Panc1 (cell line): ENCODE measurements around the gene ITGA8. TPM values are rescaled to one million over a fixed set of nuclear protein-coding genes. Genes with fewer than 3 reads are reported as not detected.

Experiments
- ATAC-seq: fragments of 200-7000 bp; cut with Tn5 transposase; 2 replicates; pipeline ENCODE4 v1.9.1; 2020; ENCODE audit warnings: mild to moderate bottlenecking, moderate library complexity
- BruUV-seq: library from RNA; stranded (reverse); fragments of 400-500 nt; replicated peaks from 2 replicates; lab custom pipeline; 2021; lab: Mats Ljungman, UMichigan
- CTCF ChIA-PET: fragments of 300-600 bp; sonication (Branson Sonifier 250); formaldehyde crosslinking; loops from one replicate; lab custom pipeline; 2022; ENCODE audit warnings: antibody characterized with exemption; lab: Charles Lee
- POLR2A ChIA-PET: fragments of 300-600 bp; sonication (Branson Sonifier 250); formaldehyde crosslinking; loops from one replicate; lab custom pipeline; 2022; ENCODE audit warnings: antibody characterized with exemption; lab: Charles Lee
- DNase-seq: peaks from one replicate; pipeline ENCODE4 v3.0.0-alpha.2; 2010; ENCODE audit warnings: low read depth, low spot score
- H3K27ac ChIP-seq: 2 replicates; pipeline ENCODE4 v1.5.1; 2011; ENCODE audit warnings: mild to moderate bottlenecking, low read length, inconsistent platforms
- H3K27me3 ChIP-seq: fragments of 200-500 bp; sonication (Bioruptor generic); 2 replicates; pipeline ENCODE4 v1.6.0; 2014; ENCODE audit warnings: low read length, inconsistent platforms; ENCODE audit not compliant: control insufficient read depth, insufficient read depth
- H3K36me3 ChIP-seq: fragments of 200-500 bp; sonication (Bioruptor generic); 2 replicates; pipeline ENCODE4 v1.5.1; 2014; ENCODE audit warnings: inconsistent platforms, mild to moderate bottlenecking, low read length, moderate library complexity; ENCODE audit not compliant: control insufficient read depth, insufficient read depth
- H3K4me1 ChIP-seq: 2 replicates; pipeline ENCODE4 v1.5.1; 2011; ENCODE audit warnings: inconsistent platforms, mild to moderate bottlenecking, low read length, moderate library complexity; ENCODE audit not compliant: control insufficient read depth, insufficient read depth
- H3K4me3 ChIP-seq, 2 experiments: 2 replicates each; pipeline ENCODE4 v1.5.1; 2011 to 2012; ENCODE audit warnings: low read depth in 2 of 2, low read length in 2 of 2, mild to moderate bottlenecking in 2 of 2, inconsistent platforms in 1 of 2, moderate library complexity in 1 of 2
- H3K9me3 ChIP-seq: fragments of 200-500 bp; sonication (Bioruptor generic); 2 replicates; pipeline ENCODE4 v1.5.1; 2014; ENCODE audit warnings: low read depth, mild to moderate bottlenecking, inconsistent platforms, low read length, moderate library complexity; ENCODE audit not compliant: control insufficient read depth, insufficient read depth
- POLR2AphosphoS5 ChIP-seq: IDR thresholded peaks from 2 replicates; pipeline ENCODE4 v1.6.1; 2012; ENCODE audit warnings: mild to moderate bottlenecking, low read depth, low read length, moderate library complexity
- SIN3A ChIP-seq: IDR thresholded peaks from 2 replicates; pipeline ENCODE4 v1.6.1; 2012; ENCODE audit warnings: low read depth, mild to moderate bottlenecking, low read length, moderate library complexity, borderline replicate concordance; ENCODE audit not compliant: insufficient read depth
- TCF7L2 ChIP-seq: IDR thresholded peaks from 2 replicates; pipeline ENCODE4 v1.6.1; 2011; ENCODE audit warnings: mild to moderate bottlenecking, low read depth, low read length, inconsistent platforms
- in situ Hi-C: cut with HindIII; loops from 2 replicates; pipeline ENCODE4 v1.10.0; 2016; ENCODE audit warnings: low sequenced_read_pairs, low pct_unique_long_range_greater_than_20kb
- intact Hi-C: fragments of 100-400 bp; cut with micrococcal nuclease; formaldehyde crosslinking; loops from one replicate; pipeline ENCODE4 v1.10.0; 2022; ENCODE audit not compliant: unreplicated experiment
- total RNA-seq: library from RNA; stranded (reverse); gene quantifications from one replicate; pipeline ENCODE4 v1.2.1, GENCODE V29; 2021; ENCODE audit not compliant: unreplicated experiment
- TF ChIP-seq, protein P1 (sequence below), 2 experiments: IDR thresholded peaks; 2 replicates each; pipeline ENCODE4 v1.6.1; 2011 to 2012; ENCODE audit warnings: low read depth in 2 of 2, control low read depth in 1 of 2, low read length in 1 of 2, mild to moderate bottlenecking in 1 of 2, moderate library complexity in 1 of 2; ENCODE audit not compliant: insufficient read depth in 1 of 2
- TF ChIP-seq, protein P2 (sequence below): fragments of 450-650 bp; IDR thresholded peaks from 2 replicates; pipeline ENCODE4 v1.5.1; 2017; ENCODE audit warnings: mild to moderate bottlenecking

ITGA8 gene
- total RNA-seq, 1 experiment from 2014 or later: 0.18 TPM

DNA sequence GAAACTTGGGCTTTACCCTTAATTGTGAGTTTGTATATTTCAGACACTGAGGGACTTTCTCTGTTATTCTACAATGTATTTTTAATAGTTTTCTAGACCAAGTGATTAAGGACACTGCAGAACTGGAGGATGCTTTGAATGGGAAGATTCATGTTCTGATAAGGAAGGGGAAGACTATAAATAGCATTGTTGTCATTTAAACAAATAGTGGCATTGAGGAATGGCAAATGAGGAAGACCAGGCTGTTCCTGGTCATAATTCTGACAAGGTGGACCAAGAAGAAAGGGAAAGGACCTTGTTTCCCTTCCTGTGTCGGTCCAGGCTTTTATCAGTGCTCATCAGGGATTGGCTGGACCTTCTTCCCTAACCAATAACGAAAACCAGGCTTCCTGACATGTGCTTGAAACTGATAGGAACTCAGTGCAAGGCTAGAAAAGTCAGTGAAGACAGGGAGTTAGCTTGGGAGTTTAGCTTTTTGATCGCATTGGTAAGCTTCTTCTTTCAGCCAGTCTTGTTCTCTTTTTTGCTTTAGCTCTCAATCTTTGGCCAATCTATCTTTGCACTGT is 116.2 kb downstream of the ITGA8 start:
- in situ Hi-C loops: no loop called here
- no peak for ATAC-seq

DNA sequence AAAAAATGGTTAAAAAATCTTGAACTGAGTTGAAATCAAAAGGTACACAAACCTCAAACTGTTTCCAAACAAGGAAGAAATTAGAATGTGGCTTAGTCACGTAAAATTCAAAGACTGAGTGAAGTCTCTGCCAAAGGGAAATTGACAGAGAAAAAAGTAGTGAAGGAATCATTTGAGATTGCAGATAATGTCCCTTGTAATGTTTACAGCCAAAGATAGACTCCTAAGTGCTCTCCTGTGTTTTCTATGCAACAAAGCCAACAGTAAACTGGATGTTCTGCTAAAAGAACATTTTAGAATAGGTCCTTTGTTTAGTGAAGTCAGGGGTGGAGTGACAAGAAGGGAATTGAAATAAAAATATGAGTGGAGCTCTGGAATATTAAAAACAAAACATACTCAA is 117.9 kb downstream of the ITGA8 start:
- CTCF ChIA-PET: no interaction called here
- intact Hi-C loops: no loop called here
- DNase-seq: no peak
- POLR2A ChIA-PET: no interaction called here
- Histone ChIP-seq H3K4me3 (no peak overlapping the region), H3K36me3 (no peaks in the 10 kb centered on the region), H3K4me1 (no peaks in the 10 kb centered on the region), H3K27ac (no peak overlapping the region), H3K27me3 (0 out of 2 replicates have a peak, but pooled peaks cover 2% of the 10 kb centered on the region), H3K9me3 (no peaks in the 10 kb centered on the region)
- in situ Hi-C loops: no loop called here
- TF ChIP-seq TCF7L2: no peak
- TF ChIP-seq, protein P1, sequence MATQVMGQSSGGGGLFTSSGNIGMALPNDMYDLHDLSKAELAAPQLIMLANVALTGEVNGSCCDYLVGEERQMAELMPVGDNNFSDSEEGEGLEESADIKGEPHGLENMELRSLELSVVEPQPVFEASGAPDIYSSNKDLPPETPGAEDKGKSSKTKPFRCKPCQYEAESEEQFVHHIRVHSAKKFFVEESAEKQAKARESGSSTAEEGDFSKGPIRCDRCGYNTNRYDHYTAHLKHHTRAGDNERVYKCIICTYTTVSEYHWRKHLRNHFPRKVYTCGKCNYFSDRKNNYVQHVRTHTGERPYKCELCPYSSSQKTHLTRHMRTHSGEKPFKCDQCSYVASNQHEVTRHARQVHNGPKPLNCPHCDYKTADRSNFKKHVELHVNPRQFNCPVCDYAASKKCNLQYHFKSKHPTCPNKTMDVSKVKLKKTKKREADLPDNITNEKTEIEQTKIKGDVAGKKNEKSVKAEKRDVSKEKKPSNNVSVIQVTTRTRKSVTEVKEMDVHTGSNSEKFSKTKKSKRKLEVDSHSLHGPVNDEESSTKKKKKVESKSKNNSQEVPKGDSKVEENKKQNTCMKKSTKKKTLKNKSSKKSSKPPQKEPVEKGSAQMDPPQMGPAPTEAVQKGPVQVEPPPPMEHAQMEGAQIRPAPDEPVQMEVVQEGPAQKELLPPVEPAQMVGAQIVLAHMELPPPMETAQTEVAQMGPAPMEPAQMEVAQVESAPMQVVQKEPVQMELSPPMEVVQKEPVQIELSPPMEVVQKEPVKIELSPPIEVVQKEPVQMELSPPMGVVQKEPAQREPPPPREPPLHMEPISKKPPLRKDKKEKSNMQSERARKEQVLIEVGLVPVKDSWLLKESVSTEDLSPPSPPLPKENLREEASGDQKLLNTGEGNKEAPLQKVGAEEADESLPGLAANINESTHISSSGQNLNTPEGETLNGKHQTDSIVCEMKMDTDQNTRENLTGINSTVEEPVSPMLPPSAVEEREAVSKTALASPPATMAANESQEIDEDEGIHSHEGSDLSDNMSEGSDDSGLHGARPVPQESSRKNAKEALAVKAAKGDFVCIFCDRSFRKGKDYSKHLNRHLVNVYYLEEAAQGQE (IDR thresholded peaks at IDR 0.05; ENCODE audit: insufficient read depth in 1 of 2, low read depth in 2 of 2, low read length in 1 of 2): no peak
- TF ChIP-seq SIN3A: no peak
- TF ChIP-seq, protein P2, sequence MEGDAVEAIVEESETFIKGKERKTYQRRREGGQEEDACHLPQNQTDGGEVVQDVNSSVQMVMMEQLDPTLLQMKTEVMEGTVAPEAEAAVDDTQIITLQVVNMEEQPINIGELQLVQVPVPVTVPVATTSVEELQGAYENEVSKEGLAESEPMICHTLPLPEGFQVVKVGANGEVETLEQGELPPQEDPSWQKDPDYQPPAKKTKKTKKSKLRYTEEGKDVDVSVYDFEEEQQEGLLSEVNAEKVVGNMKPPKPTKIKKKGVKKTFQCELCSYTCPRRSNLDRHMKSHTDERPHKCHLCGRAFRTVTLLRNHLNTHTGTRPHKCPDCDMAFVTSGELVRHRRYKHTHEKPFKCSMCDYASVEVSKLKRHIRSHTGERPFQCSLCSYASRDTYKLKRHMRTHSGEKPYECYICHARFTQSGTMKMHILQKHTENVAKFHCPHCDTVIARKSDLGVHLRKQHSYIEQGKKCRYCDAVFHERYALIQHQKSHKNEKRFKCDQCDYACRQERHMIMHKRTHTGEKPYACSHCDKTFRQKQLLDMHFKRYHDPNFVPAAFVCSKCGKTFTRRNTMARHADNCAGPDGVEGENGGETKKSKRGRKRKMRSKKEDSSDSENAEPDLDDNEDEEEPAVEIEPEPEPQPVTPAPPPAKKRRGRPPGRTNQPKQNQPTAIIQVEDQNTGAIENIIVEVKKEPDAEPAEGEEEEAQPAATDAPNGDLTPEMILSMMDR: no peak
- no peak for TF ChIP-seq POLR2AphosphoS5
- ATAC-seq: no peak
- BruUV-seq: no TSS peak

More for the DNA sequence above, 116.2 kb downstream of the ITGA8 start:
- no TSS peak for BruUV-seq
- Histone ChIP-seq H3K9me3 (no peaks in the 10 kb centered on the region), H3K27me3 (peaks cover under 1% of the 10 kb centered on the region; the same call in 1 of the 2 replicates), H3K4me3 (no peak overlapping the region), H3K27ac (no peak overlapping the region), H3K36me3 (no peaks in the 10 kb centered on the region), H3K4me1 (no peaks in the 10 kb centered on the region)
- ChIA-PET POLR2A (no interaction called here), CTCF (no interaction called here)
- DNase-seq: no peak
- TF ChIP-seq, protein P1 (IDR thresholded peaks at IDR 0.05; ENCODE audit: insufficient read depth in 1 of 2, low read depth in 2 of 2, low read length in 1 of 2): no peak
- no peak for TF ChIP-seq POLR2AphosphoS5
- intact Hi-C loops: no loop called here
